HepG2 (cell line): ENCODE data around the gene CHCHD1. TPM values are rescaled to one million over a fixed set of nuclear protein-coding genes. Genes with fewer than 3 reads are reported as not detected.

Experiments
- ATAC-seq: fragments of 200-7000 bp; cut with Tn5 transposase; 3 replicates; pipeline ENCODE4 v1.9.1; 2020; ENCODE audit warnings: mild to moderate bottlenecking, moderate library complexity
- BruUV-seq: library from RNA; stranded (reverse); fragments of 400-500 nt; replicated peaks from 2 replicates; lab custom pipeline; 2021; lab: Mats Ljungman, UMichigan
- CTCF ChIA-PET: fragments of 300-600 bp; formaldehyde crosslinking; extraction: SDS; loops from one replicate; lab custom pipeline; 2021; ENCODE audit warnings: low total read pairs, inconsistent platforms, low intra/inter-chr PET ratio; lab: Yijun Ruan, JAX
- POLR2A ChIA-PET: fragments of 350-600 bp; sonication (Branson Sonifier 250); formaldehyde crosslinking; loops from one replicate; lab custom pipeline; 2020; ENCODE audit warnings: antibody characterized with exemption, inconsistent platforms; lab: Yijun Ruan, JAX
- DNase-seq: peaks from one replicate; pipeline ENCODE4 v3.0.0-alpha.2; 2015; ENCODE audit warnings: low spot score
- FAIRE-seq: peaks from 3 replicates; lab custom pipeline; 2011; peaks lifted over from hg19 to GRCh38; lab: Jason Lieb, UNC
- H2AFZ ChIP-seq: one replicate; pipeline ENCODE4 v1.6.1; 2011; ENCODE audit warnings: low read length, inconsistent platforms
- H3K27ac ChIP-seq: fragments of 300-600 bp; 3 replicates; pipeline ENCODE4 v1.8.0; 2011; ENCODE audit warnings: mixed run types, mild to moderate bottlenecking, mixed read lengths, low read length, inconsistent platforms; ENCODE audit not compliant: insufficient read depth; ENCODE audit errors: extremely low read length
- H3K27me3 ChIP-seq, 2 experiments: fragments of 200-600 bp in 1 of 2; 2 replicates in 1 of 2; 3 replicates in 1 of 2; pipeline versions ENCODE4 v1.6.0 to v1.8.0; 2011; ENCODE audit warnings: low read length in 2 of 2, mild to moderate bottlenecking in 2 of 2, moderate library complexity in 2 of 2, inconsistent platforms in 1 of 2; ENCODE audit not compliant: insufficient read depth in 2 of 2, control insufficient read depth in 1 of 2
- H3K36me3 ChIP-seq, 2 experiments: fragments of 200-600 bp in 1 of 2; replicated peaks in 1 of 2; 2 replicates in 1 of 2; 3 replicates in 1 of 2; pipeline versions ENCODE4 v1.5.1 to v1.8.0; 2011; ENCODE audit warnings: low read length in 2 of 2, inconsistent platforms in 1 of 2; ENCODE audit not compliant: insufficient read depth in 2 of 2, control insufficient read depth in 1 of 2
- H3K4me1 ChIP-seq: 2 replicates; pipeline ENCODE4 v1.5.1; 2012; ENCODE audit warnings: low read length, inconsistent platforms; ENCODE audit not compliant: insufficient read depth
- H3K4me2 ChIP-seq: 2 replicates; pipeline ENCODE4 v1.6.0; 2011; ENCODE audit warnings: low read depth, low read length, inconsistent platforms
- H3K4me3 ChIP-seq, 3 experiments: fragments of 200-600 bp in 1 of 3; sonication (generic), shearing (Covaris generic) in 1 of 3; replicated peaks in 1 of 3; 2 replicates each; pipeline ENCODE4 v1.5.1; 2011 to 2016; ENCODE audit warnings: low read length in 3 of 3, inconsistent platforms in 2 of 3, low read depth in 2 of 3, mild to moderate bottlenecking in 2 of 3, control low read depth in 1 of 3, mixed read lengths in 1 of 3; ENCODE audit not compliant: insufficient read depth in 1 of 3
- H3K79me2 ChIP-seq: one replicate; pipeline ENCODE4 v1.6.1; 2011; ENCODE audit warnings: low read length, inconsistent platforms; ENCODE audit not compliant: insufficient read depth
- H3K9ac ChIP-seq: 2 replicates; pipeline ENCODE4 v1.6.0; 2011; ENCODE audit warnings: mild to moderate bottlenecking, low read depth, low read length, inconsistent platforms; ENCODE audit not compliant: insufficient read depth
- H3K9me3 ChIP-seq: 2 replicates; pipeline ENCODE4 v1.5.1; 2012; ENCODE audit warnings: mild to moderate bottlenecking, low read length
- H4K20me1 ChIP-seq: 2 replicates; pipeline ENCODE4 v1.6.0; 2011; ENCODE audit warnings: inconsistent platforms, mild to moderate bottlenecking, low read length, moderate library complexity; ENCODE audit not compliant: insufficient read depth
- BCL6 ChIP-seq: IDR thresholded peaks from 2 replicates; pipeline ENCODE4 v1.6.1; 2016; ENCODE audit warnings: missing genetic modification reagents, missing compliant biosample characterization
- CBX2 ChIP-seq, 2 experiments: fragments of 200-600 bp in 1 of 2; sonication (generic); formaldehyde crosslinking in 1 of 2; IDR thresholded peaks; 2 replicates each; pipeline versions ENCODE4 v1.7.0 to v1.8.1; 2018 to 2022; ENCODE audit warnings: low read depth in 2 of 2, low read length in 1 of 2, mild to moderate bottlenecking in 1 of 2, missing genetic modification reagents in 1 of 2
- HNF4G ChIP-seq, 2 experiments: sonication (generic) in 1 of 2; formaldehyde crosslinking in 1 of 2; IDR thresholded peaks; 2 replicates each; pipeline versions ENCODE4 v1.4.0 to v1.6.1; 2011 to 2020; ENCODE audit warnings: borderline replicate concordance in 2 of 2, low read depth in 2 of 2, mild to moderate bottlenecking in 2 of 2, low read length in 1 of 2, missing genetic modification reagents in 1 of 2, moderate library complexity in 1 of 2
- JUN ChIP-seq: sonication (generic); formaldehyde crosslinking; IDR thresholded peaks from 2 replicates; pipeline ENCODE4 v1.4.0; 2020; ENCODE audit warnings: mild to moderate bottlenecking, missing genetic modification reagents
- KLF11 ChIP-seq: IDR thresholded peaks from 2 replicates; pipeline ENCODE4 v1.6.1; 2016; ENCODE audit warnings: missing compliant biosample characterization
- MEF2D ChIP-seq: sonication (generic); formaldehyde crosslinking; IDR thresholded peaks from 2 replicates; pipeline ENCODE4 v1.5.1; 2020; ENCODE audit warnings: mild to moderate bottlenecking, missing genetic modification reagents
- PHF21A ChIP-seq: sonication (generic); formaldehyde crosslinking; IDR thresholded peaks from 2 replicates; pipeline ENCODE4 v1.5.0; 2020; ENCODE audit warnings: mild to moderate bottlenecking, missing genetic modification reagents
- PHF5A ChIP-seq: IDR thresholded peaks from one replicate; pipeline ENCODE4 v1.6.1; 2018; ENCODE audit warnings: low read depth, missing genetic modification reagents; ENCODE audit not compliant: unreplicated experiment
- RARA ChIP-seq: IDR thresholded peaks from 2 replicates; pipeline ENCODE4 v1.6.1; 2016; ENCODE audit warnings: missing genetic modification reagents, missing compliant biosample characterization
- SKI ChIP-seq: fragments of 450-650 bp; IDR thresholded peaks from one replicate; pipeline ENCODE4 v1.6.1; 2018; ENCODE audit warnings: mild to moderate bottlenecking; ENCODE audit not compliant: partially characterized antibody
- TCF7 ChIP-seq: sonication (generic); IDR thresholded peaks from 2 replicates; pipeline ENCODE4 v1.6.1; 2016; ENCODE audit warnings: antibody characterized with exemption, low read depth
- TRIM24 ChIP-seq: sonication (generic); formaldehyde crosslinking; IDR thresholded peaks from 2 replicates; pipeline ENCODE4 v1.8.0; 2022; ENCODE audit warnings: mild to moderate bottlenecking, missing genetic modification reagents
- ZNF496 ChIP-seq: sonication (generic); formaldehyde crosslinking; IDR thresholded peaks from 2 replicates; pipeline ENCODE4 v1.8.1; 2023; ENCODE audit warnings: mild to moderate bottlenecking, moderate library complexity, missing genetic modification reagents; ENCODE audit not compliant: insufficient replicate concordance
- ZSCAN22 ChIP-seq: sonication (generic); formaldehyde crosslinking; IDR thresholded peaks from 2 replicates; pipeline ENCODE4 v1.4.0; 2020; ENCODE audit warnings: mild to moderate bottlenecking, missing genetic modification reagents
- WGBS: methylation state at CpG from one replicate; pipeline ENCODE4 v1.1.6; 2017; ENCODE audit warnings: low lambda C conversion rate; 5-methylcytosine and 5-hydroxymethylcytosine counted together
- in situ Hi-C: cut with HindIII; loops from 2 replicates; pipeline ENCODE4 v1.10.0; 2017; ENCODE audit warnings: low pct_unique_long_range_greater_than_20kb; ENCODE audit not compliant: extremely low pct_ligation_motif_present
- intact Hi-C: fragments of 100-400 bp; cut with micrococcal nuclease; formaldehyde crosslinking; loops from one replicate; pipeline ENCODE4 v1.10.0; 2022; ENCODE audit not compliant: unreplicated experiment
- polyA plus RNA-seq, 8 experiments: library from polyadenylated mRNA; depleted of rRNA in 3 of 8; stranded (reverse) in 7 of 8; unstranded in 1 of 8; fragments of >200 nt; fragmentation: Illumina TruSeq in 4 of 8; extraction: Trizol in 4 of 8; gene quantifications; 2 replicates each; pipeline versions ENCODE4 v1.2.1 to v1.2.3, GENCODE V29; 2011 to 2016; ENCODE audit warnings: low read depth in 4 of 8, missing spikeins in 1 of 8, mixed read lengths in 1 of 8; ENCODE audit not compliant: insufficient read depth in 1 of 8
- total RNA-seq, 5 experiments: library from RNA; depleted of rRNA; stranded (reverse); fragments of >200 nt; fragmentation: Illumina TruSeq; extraction: Trizol; gene quantifications; 2 replicates each; pipeline ENCODE4 v1.2.3, GENCODE V29; 2016; ENCODE audit warnings: low read depth in 1 of 5
- TF ChIP-seq, protein P1 (sequence below): sonication (generic); formaldehyde crosslinking; conservative IDR thresholded peaks from 2 replicates; pipeline ENCODE4 v1.4.0; 2020; ENCODE audit warnings: mild to moderate bottlenecking, missing genetic modification reagents, moderate library complexity
- TF ChIP-seq, protein P2 (sequence below): sonication (generic); formaldehyde crosslinking; IDR thresholded peaks from 2 replicates; pipeline ENCODE4 v1.5.1; 2020; ENCODE audit warnings: mild to moderate bottlenecking, missing genetic modification reagents, borderline replicate concordance
- TF ChIP-seq, protein P3 (sequence below): sonication (generic); formaldehyde crosslinking; IDR thresholded peaks from 2 replicates; pipeline ENCODE4 v1.4.0; 2020; ENCODE audit warnings: missing genetic modification reagents, mild to moderate bottlenecking, borderline replicate concordance

The CHCHD1 gene
- total and polyA plus RNA-seq, 2 of the 13 experiments (the other 11 are each of a cell fraction or from before 2014, with no cell fraction given): 36.9 to 71.2 TPM

DNA sequence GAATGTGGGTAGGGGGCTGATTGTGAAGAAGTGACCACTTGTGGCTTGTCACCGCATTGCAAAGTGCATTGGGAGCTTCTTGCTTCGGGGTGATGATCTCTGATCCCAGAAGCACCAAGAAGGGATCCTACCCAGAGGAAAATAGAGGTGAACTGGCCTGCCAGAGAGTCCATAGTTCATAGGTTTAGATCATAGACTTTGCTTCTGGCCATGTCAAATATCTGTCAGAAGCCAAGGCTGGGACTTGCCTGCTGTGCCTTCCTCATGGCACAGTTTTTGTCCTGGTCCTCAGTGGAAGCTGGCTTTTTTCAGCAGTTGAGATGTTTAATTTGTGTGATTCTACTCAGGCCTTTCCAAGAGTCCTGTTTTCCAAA, 4.7 kb downstream of the CHCHD1 start:
- peaks cover 14 to 24% of the 10 kb centered on the region in 2 experiments for H3K36me3 ChIP-seq
- 0 out of 2 replicates have a peak, but pooled peaks cover 2% of the 10 kb centered on the region for H4K20me1 ChIP-seq
- H3K4me1 ChIP-seq: peaks cover 45% of the 10 kb centered on the region
- BruUV-seq: TSS peak; percentile 29
- H3K4me2 ChIP-seq: peak overlapping the region; percentile 63
- no peaks in the 10 kb centered on the region; a peak in 1 of 5 replicates for H3K27me3 ChIP-seq
- intact Hi-C loops: no loop called here
- CTCF ChIA-PET: no interaction called here
- peak overlapping the region; percentile 75 for H3K9ac ChIP-seq
- DNase-seq (no peak), ATAC-seq (peak; percentile 11), FAIRE-seq (peak; percentile 79)
- H3K27ac ChIP-seq: peak overlapping the region; percentile 70
- 0% methylated on average over 2 of the region's 2 CpGs for WGBS
- H3K79me2 ChIP-seq: peaks cover 50% of the 10 kb centered on the region
- peak overlapping the region; percentile 75 to 95 (median 90) for H3K4me3 ChIP-seq
- POLR2A ChIA-PET: interaction anchor here (0.6 to 3.7 kb wide), 10 partner anchors 13 to 290 kb away, joined by 3 to 16 read pairs (median 5); partner anchors contain the start of gene PPP3CB
- no peaks in the 10 kb centered on the region for H3K9me3 ChIP-seq
- H2AFZ ChIP-seq: no peak overlapping the region
- in situ Hi-C loops: no loop called here
- TF ChIP-seq PHF5A (CRISPR knock-in tag) (no peak), KLF11 (no peak), BCL6 (CRISPR knock-in tag) (no peak), RARA (CRISPR knock-in tag) (0 out of 2 replicates have a peak, but pooled peaks have one; percentile 20), TRIM24 (CRISPR knock-in tag) (no peak), JUN (CRISPR knock-in tag) (no peak), ZSCAN22 (CRISPR knock-in tag) (no peak), MEF2D (CRISPR knock-in tag) (0 out of 2 replicates have a peak, but pooled peaks have one; percentile 1), HNF4G (IDR thresholded peaks at IDR 0.05; ENCODE audit: borderline replicate concordance, low read depth, low read length) (peak; percentile 76), HNF4G (CRISPR knock-in tag; IDR thresholded peaks at IDR 0.05; ENCODE audit: borderline replicate concordance, low read depth) (no peak), SKI (no peak), PHF21A (CRISPR knock-in tag) (0 out of 2 replicates have a peak, but pooled peaks have one; percentile 34), CBX2 (IDR thresholded peaks at IDR 0.05; ENCODE audit: low read depth, low read length) (no peak), CBX2 (CRISPR knock-in tag; IDR thresholded peaks at IDR 0.05; ENCODE audit: low read depth) (no peak), ZNF496 (CRISPR knock-in tag) (no peak), TCF7 (no peak)
- TF ChIP-seq, protein P1, sequence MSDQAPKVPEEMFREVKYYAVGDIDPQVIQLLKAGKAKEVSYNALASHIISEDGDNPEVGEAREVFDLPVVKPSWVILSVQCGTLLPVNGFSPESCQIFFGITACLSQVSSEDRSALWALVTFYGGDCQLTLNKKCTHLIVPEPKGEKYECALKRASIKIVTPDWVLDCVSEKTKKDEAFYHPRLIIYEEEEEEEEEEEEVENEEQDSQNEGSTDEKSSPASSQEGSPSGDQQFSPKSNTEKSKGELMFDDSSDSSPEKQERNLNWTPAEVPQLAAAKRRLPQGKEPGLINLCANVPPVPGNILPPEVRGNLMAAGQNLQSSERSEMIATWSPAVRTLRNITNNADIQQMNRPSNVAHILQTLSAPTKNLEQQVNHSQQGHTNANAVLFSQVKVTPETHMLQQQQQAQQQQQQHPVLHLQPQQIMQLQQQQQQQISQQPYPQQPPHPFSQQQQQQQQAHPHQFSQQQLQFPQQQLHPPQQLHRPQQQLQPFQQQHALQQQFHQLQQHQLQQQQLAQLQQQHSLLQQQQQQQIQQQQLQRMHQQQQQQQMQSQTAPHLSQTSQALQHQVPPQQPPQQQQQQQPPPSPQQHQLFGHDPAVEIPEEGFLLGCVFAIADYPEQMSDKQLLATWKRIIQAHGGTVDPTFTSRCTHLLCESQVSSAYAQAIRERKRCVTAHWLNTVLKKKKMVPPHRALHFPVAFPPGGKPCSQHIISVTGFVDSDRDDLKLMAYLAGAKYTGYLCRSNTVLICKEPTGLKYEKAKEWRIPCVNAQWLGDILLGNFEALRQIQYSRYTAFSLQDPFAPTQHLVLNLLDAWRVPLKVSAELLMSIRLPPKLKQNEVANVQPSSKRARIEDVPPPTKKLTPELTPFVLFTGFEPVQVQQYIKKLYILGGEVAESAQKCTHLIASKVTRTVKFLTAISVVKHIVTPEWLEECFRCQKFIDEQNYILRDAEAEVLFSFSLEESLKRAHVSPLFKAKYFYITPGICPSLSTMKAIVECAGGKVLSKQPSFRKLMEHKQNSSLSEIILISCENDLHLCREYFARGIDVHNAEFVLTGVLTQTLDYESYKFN: 0 out of 2 replicates have a peak, but pooled peaks have one; percentile 6
- TF ChIP-seq, protein P2, sequence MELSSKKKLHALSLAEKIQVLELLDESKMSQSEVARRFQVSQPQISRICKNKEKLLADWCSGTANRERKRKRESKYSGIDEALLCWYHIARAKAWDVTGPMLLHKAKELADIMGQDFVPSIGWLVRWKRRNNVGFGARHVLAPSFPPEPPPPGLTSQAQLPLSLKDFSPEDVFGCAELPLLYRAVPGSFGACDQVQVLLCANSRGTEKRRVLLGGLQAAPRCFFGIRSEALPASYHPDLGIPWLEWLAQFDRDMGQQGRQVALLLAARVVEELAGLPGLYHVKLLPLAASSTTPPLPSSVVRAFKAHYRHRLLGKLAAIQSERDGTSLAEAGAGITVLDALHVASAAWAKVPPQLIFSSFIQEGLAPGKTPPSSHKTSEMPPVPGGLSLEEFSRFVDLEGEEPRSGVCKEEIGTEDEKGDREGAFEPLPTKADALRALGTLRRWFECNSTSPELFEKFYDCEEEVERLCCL (CRISPR knock-in tag): no peak
- TF ChIP-seq, protein P3, sequence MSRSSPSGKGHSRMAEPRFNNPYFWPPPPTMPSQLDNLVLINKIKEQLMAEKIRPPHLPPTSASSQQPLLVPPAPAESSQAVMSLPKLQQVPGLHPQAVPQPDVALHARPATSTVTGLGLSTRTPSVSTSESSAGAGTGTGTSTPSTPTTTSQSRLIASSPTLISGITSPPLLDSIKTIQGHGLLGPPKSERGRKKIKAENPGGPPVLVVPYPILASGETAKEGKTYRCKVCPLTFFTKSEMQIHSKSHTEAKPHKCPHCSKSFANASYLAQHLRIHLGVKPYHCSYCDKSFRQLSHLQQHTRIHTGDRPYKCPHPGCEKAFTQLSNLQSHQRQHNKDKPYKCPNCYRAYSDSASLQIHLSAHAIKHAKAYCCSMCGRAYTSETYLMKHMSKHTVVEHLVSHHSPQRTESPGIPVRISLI (CRISPR knock-in tag): no peak
